Measurements from ENCODE around the gene RTN4R. TPM values are rescaled to one million over a fixed set of nuclear protein-coding genes. Genes with fewer than 3 reads are reported as not detected.

Gene RTN4R
- total and polyA plus RNA-seq, 2 of the 4 experiments (the other 2 are of a cell fraction) = 0.18 to 0.94 TPM

DNA sequence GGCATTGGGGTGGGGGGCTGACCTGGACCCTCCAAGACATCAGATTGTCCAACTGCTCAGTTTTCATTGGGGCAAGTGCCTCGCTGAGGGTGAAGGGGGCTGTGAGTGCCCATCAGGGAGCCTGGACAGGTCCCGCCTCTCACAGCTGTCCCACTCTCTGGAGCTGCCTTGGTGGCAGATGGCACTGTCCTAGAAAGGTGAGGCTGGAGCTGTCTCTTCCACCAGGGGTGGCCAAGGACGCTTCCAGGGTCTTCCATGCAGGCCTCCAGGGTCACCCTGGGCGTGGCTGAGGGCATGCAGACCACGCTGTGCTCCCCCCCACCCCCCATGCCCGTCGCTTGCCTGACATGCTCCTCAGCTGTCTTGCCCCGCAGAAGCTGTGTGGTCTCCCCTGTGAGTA is 63.8 kb downstream of the RTN4R start:
- peak overlapping the region; percentile 60; the same call in 1 of the 3 replicates for H2BK15ac ChIP-seq (ENCODE audit: low read depth, low read length)
- no peak overlapping the region for H2BK5ac ChIP-seq (ENCODE audit: low read depth, low read length, poor library complexity, severe bottlenecking)
- dilution Hi-C loops (cut with HindIII; ENCODE audit: low sequenced_read_pairs, unreplicated experiment) (no loop called here), intact Hi-C loops (cut with micrococcal nuclease) (no loop called here), in situ Hi-C loops (cut with MboI; ENCODE audit: low sequenced_read_pairs) (no loop called here)
- no peak overlapping the region; the same call in 1 of the 2 replicates for H3K23ac ChIP-seq (ENCODE audit: low read depth, low read length)
- ChIA-PET POLR2A (ENCODE audit: unreplicated experiment) (no interaction called here), CTCF (no interaction called here)
- H3K18ac ChIP-seq (ENCODE audit: low read depth, low read length) = no peak overlapping the region
- peak overlapping the region; percentile 31 for H4K91ac ChIP-seq (ENCODE audit: insufficient read depth, low read depth, low read length)
- TF ChIP-seq MAFK (IDR thresholded peaks at IDR 0.05; ENCODE audit: low read depth, low read length) = no peak
- no peak for TF ChIP-seq RCOR1 (IDR thresholded peaks at IDR 0.05; ENCODE audit: insufficient replicate concordance, low read length)
- no peak for TF ChIP-seq POLR2A (IDR thresholded peaks at IDR 0.05; ENCODE audit: low read depth, low read length)
- TF ChIP-seq, protein P1, sequence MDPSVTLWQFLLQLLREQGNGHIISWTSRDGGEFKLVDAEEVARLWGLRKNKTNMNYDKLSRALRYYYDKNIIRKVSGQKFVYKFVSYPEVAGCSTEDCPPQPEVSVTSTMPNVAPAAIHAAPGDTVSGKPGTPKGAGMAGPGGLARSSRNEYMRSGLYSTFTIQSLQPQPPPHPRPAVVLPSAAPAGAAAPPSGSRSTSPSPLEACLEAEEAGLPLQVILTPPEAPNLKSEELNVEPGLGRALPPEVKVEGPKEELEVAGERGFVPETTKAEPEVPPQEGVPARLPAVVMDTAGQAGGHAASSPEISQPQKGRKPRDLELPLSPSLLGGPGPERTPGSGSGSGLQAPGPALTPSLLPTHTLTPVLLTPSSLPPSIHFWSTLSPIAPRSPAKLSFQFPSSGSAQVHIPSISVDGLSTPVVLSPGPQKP (IDR thresholded peaks at IDR 0.05; ENCODE audit: borderline replicate concordance, low read depth, low read length) = no peak
- no peak for TF ChIP-seq CTCF (conservative IDR thresholded peaks at IDR 0.05; ENCODE audit: low read depth, low read length)
- TF ChIP-seq RFX5 (IDR thresholded peaks at IDR 0.05; ENCODE audit: low read depth, low read length) = no peak
- no peak for TF ChIP-seq BHLHE40 (IDR thresholded peaks at IDR 0.05; ENCODE audit: low read depth, low read length)
- TF ChIP-seq RAD21 (IDR thresholded peaks at IDR 0.05; ENCODE audit: low read length) = no peak
- no peak for TF ChIP-seq SMC3 (IDR thresholded peaks at IDR 0.05; ENCODE audit: low read depth, low read length)
- no peak for TF ChIP-seq FOS (IDR thresholded peaks at IDR 0.05; ENCODE audit: low read depth, low read length)
- TF ChIP-seq, protein P2, sequence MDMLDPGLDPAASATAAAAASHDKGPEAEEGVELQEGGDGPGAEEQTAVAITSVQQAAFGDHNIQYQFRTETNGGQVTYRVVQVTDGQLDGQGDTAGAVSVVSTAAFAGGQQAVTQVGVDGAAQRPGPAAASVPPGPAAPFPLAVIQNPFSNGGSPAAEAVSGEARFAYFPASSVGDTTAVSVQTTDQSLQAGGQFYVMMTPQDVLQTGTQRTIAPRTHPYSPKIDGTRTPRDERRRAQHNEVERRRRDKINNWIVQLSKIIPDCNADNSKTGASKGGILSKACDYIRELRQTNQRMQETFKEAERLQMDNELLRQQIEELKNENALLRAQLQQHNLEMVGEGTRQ (IDR thresholded peaks at IDR 0.05; ENCODE audit: low read depth, low read length) = no peak
- no peak for TF ChIP-seq MAZ (IDR thresholded peaks at IDR 0.05; ENCODE audit: borderline replicate concordance, low read depth, low read length)
- no peak for TF ChIP-seq CHD1 (IDR thresholded peaks at IDR 0.05; ENCODE audit: low read depth, low read length)
- H3K4me1 ChIP-seq (ENCODE audit: control insufficient read depth, insufficient read depth, low read length) = peaks cover 20% of the 10 kb centered on the region
- H2AK5ac ChIP-seq (ENCODE audit: low read depth, low read length) = peak overlapping the region; percentile 66; the same call in 1 of the 2 replicates
- no peak overlapping the region for H3K27ac ChIP-seq (ENCODE audit: insufficient read depth, low read length)
- H3K4me3 ChIP-seq (ENCODE audit: insufficient read depth, low read depth, low read length) = no peak overlapping the region
- peak overlapping the region; percentile 76; the same call in 1 of the 2 replicates for H3K14ac ChIP-seq (replicated peaks; ENCODE audit: low read depth, low read length)
- H3K56ac ChIP-seq (ENCODE audit: extremely low read depth, insufficient read depth, low read length) = no peak overlapping the region
- DNase-seq (no peak), ATAC-seq (ENCODE audit: low read depth) (no peak)
- peaks cover 0 to 20% of the 10 kb centered on the region in 2 experiments; a peak in 3 of 4 replicates for H3K79me1 ChIP-seq (ENCODE audit: low read depth in 1 of 2, low read length in 2 of 2)
- peak overlapping the region; percentile 86 for H2AFZ ChIP-seq (replicated peaks; ENCODE audit: low read length, poor library complexity)
- H2AK9ac ChIP-seq (replicated peaks; ENCODE audit: low read depth, low read length, poor library complexity) = peak overlapping the region; percentile 78
- no peaks in the 10 kb centered on the region for H3K9me3 ChIP-seq (ENCODE audit: control insufficient read depth, insufficient read depth, low read length)
- peaks cover 18% of the 10 kb centered on the region for H3K9me1 ChIP-seq (ENCODE audit: insufficient read depth, low read length)
- BruUV-seq (replicated peaks) = no TSS peak
- WGBS, 2 experiments (ENCODE audit: extremely low coverage in 2 of 2, insufficient read length in 1 of 2) = 81% methylated on average over 3 of the region's 8 CpGs; no CpG with 5 or more reads in 1 of the 2 experiments
- H4K20me1 ChIP-seq (ENCODE audit: insufficient read depth, low read length) = no peaks in the 10 kb centered on the region
- H3K4me2 ChIP-seq (ENCODE audit: low read depth, low read length) = no peak overlapping the region
- H3K36me3 ChIP-seq (ENCODE audit: control insufficient read depth, insufficient read depth, low read length) = no peaks in the 10 kb centered on the region
- peaks cover 18% of the 10 kb centered on the region; the same call in 1 of the 2 replicates for H3K27me3 ChIP-seq (ENCODE audit: control insufficient read depth, insufficient read depth, low read length)
- H3K4ac ChIP-seq (ENCODE audit: low read depth, low read length) = peak overlapping the region; percentile 90
- peak overlapping the region; percentile 79 for H2BK20ac ChIP-seq (ENCODE audit: low read depth, low read length)
- H2BK120ac ChIP-seq (ENCODE audit: low read depth, low read length) = peak overlapping the region; percentile 84
- peak overlapping the region; percentile 55 to 87; a peak in 3 of 4 replicates for H4K8ac ChIP-seq (ENCODE audit: low read depth in 2 of 2, low read length in 2 of 2)
- peak overlapping the region; percentile 22 for H4K5ac ChIP-seq (ENCODE audit: low read depth, low read length)
- H3K9ac ChIP-seq (ENCODE audit: low read depth, low read length) = no peak overlapping the region

Measured in IMR-90 (cell line).